Activated T-helper 1 cell treated with anti-CD3 and anti-CD28 coated beads, Interleukin-12 subunit alpha, Interleukin-12 subunit beta, Interleukin-2, Interleukin-4 antibody, amounts not matched to agents 30 ng/mL and 10 ng/mL and 1 ng/mL, durations not matched to agents 14 hours and 24 hours and 36 hours (primary cell): ENCODE data around the gene GPR34. TPM values are rescaled to one million over a fixed set of nuclear protein-coding genes. Genes with fewer than 3 reads are reported as not detected.
A peak's percentile ranks its signal among the peaks of the same experiment; 100 is the strongest.

Experiments used
- DNase-seq: peaks from one replicate; pipeline ENCODE4 v3.0.0; 2021; ENCODE audit warnings: low spot score
- H3K27ac Mint-ChIP-seq: one replicate; pipeline ENCODE4 v1.8.0; 2021; ENCODE audit warnings: mild to moderate bottlenecking, mixed read lengths
- H3K27me3 Mint-ChIP-seq: one replicate; pipeline ENCODE4 v1.8.0; 2022; ENCODE audit warnings: mild to moderate bottlenecking, moderate library complexity, mixed read lengths; ENCODE audit not compliant: insufficient read depth
- H3K36me3 Mint-ChIP-seq: one replicate; pipeline ENCODE4 v1.8.0; 2021; ENCODE audit warnings: low read depth, mixed read lengths
- H3K4me1 Mint-ChIP-seq: one replicate; pipeline ENCODE4 v1.8.0; 2021; ENCODE audit warnings: low read depth, mixed read lengths
- H3K4me3 Mint-ChIP-seq: one replicate; pipeline ENCODE4 v1.8.0; 2021; ENCODE audit warnings: mild to moderate bottlenecking, moderate library complexity, mixed read lengths
- H3K9me3 Mint-ChIP-seq: one replicate; pipeline ENCODE4 v1.8.0; 2021; ENCODE audit warnings: mixed read lengths
- intact Hi-C: fragments of 100-400 bp; cut with micrococcal nuclease; formaldehyde crosslinking; loops from one replicate; pipeline ENCODE4 v1.15.1; 2024
- total RNA-seq: library from RNA; stranded (reverse); gene quantifications from 2 replicates; pipeline ENCODE4 v1.2.3, GENCODE V29; 2022

GPR34 gene
- total RNA-seq, 1 donor from 2014 or later: 1.2 TPM

DNA sequence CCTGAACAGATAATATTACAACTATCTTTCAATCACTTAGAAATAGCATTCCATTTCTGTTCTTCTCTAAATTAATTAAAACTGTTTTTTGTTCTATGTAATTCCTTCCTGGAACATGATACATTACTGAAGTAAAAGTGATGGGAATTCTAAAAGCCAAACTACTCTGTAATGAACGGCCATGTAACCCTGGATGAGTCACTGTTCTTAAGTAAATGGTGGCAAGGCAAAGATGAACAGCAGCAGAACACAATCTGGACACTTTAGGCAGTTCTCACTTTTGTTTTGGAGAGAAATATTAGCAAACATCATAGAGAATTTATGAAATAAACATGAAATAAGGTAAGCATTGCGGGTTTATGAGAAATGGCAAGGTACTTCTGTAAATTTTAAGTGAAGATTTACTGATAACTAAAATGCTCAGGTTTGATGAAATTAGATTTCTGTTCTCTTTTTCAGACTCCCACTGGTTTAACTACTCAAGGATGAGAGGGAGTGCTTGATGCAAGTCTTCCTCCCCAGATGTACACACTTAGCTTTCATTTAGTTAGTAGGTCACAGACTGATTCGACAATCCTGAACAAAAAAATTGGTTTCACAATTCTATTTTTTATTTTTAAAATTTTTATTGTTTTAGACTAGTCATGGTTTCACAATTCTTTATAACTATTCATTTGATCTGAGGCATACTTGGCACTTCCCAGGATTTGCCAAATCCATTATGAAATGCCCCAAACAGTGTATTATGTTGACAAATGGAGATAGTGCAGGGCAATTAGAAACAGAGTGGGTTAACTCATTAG, 34.2 kb downstream of the GPR34 start:
- Mint-ChIP-seq H3K36me3 (peaks cover 24% of the 10 kb centered on the region), H3K27me3 (no peaks in the 10 kb centered on the region), H3K9me3 (peaks cover 16% of the 10 kb centered on the region), H3K4me3 (no peak overlapping the region), H3K27ac (no peak overlapping the region), H3K4me1 (peaks cover 45% of the 10 kb centered on the region)
- intact Hi-C loops: loop anchor here (5.0 kb wide), 1 partner anchor 36 kb away; the partner anchor contains the start of gene GPR34
- no peak for DNase-seq

GRCh38 chrX:41723826-41724225, 35.1 kb downstream of the GPR34 start, which contains the start of gene GPR82:
Gene GPR82, plus strand, starts transcription at chrX:41724181. Its CDS starts 2,846 bp downstream, at chrX:41727027.
- DNase-seq: no peak
- peaks cover 16% of the 10 kb centered on the region for H3K9me3 Mint-ChIP-seq
- intact Hi-C loops: loop anchor here (5.0 kb wide), 1 partner anchor 37 kb away; the partner anchor contains the start of gene GPR34
- peak within 1 kb of the TSS; percentile 19 for H3K4me3 Mint-ChIP-seq
- H3K4me1 Mint-ChIP-seq: peaks cover 45% of the 10 kb centered on the region
- H3K27ac Mint-ChIP-seq: no peak within 1 kb of the TSS
- no peaks in the 10 kb centered on the region for H3K27me3 Mint-ChIP-seq
- peaks cover 24% of the 10 kb centered on the region for H3K36me3 Mint-ChIP-seq

DNA sequence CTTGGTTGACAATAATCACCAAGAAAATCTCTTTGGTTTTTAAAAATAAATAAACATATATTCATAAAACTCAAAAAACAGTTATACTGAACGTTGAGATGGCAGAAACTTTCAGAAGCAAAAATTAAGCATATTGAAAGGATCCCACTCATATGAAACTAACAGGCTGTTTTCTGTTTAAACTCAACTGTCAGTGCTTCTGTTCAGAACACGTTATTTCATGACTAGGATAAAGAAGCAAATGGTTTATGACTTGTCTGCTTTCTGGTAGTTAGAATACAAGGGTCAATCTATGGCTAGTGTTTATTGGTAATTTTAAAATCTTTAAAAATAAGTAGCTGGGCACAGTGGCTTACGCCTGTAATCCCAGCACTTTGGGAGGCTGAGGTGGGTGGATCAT, 39.4 kb downstream of the GPR34 start:
- no peaks in the 10 kb centered on the region for H3K27me3 Mint-ChIP-seq
- no peak for DNase-seq
- no peak overlapping the region for H3K4me3 Mint-ChIP-seq
- H3K36me3 Mint-ChIP-seq: peaks cover 7% of the 10 kb centered on the region
- intact Hi-C loops: no loop called here
- no peak overlapping the region for H3K27ac Mint-ChIP-seq
- H3K9me3 Mint-ChIP-seq: no peaks in the 10 kb centered on the region
- peaks cover 16% of the 10 kb centered on the region for H3K4me1 Mint-ChIP-seq

- Mint-ChIP-seq H3K27me3 (no peaks in the 10 kb centered on the region), H3K36me3 (peaks cover 9% of the 10 kb centered on the region), H3K9me3 (no peaks in the 10 kb centered on the region), H3K27ac (no peak overlapping the region), H3K4me3 (no peak overlapping the region), H3K4me1 (peaks cover 16% of the 10 kb centered on the region)
- intact Hi-C loops: loop anchor here (5.0 to 10.0 kb wide), 4 partner anchors 33 to 398 kb away; partner anchors contain the start of genes DDX3X and NYX
- DNase-seq: no peak
Observed at GRCh38 chrX:41730081-41730480, 41.3 kb downstream of the GPR34 start.

DNA sequence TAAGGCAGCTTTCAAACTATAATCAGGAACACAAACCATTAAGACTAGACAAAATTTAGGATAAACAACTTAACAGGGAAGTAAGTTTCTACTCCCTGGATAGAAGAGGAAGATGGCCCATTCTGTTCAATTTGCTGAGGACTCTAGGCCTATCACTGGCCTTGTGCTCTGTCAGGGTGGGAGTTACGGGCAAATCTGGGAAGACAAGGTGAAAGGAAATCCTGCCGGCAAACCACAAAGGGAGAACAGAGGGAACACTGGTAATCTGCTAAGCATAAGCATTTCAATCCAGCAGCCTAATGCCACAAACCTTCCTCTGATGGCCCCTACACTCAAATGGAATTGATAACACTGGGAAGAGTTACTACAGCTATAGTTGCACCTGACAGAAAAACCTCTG, 43.5 kb downstream of the GPR34 start:
- Mint-ChIP-seq H3K27me3 (no peaks in the 10 kb centered on the region), H3K27ac (no peak overlapping the region), H3K9me3 (no peaks in the 10 kb centered on the region), H3K4me1 (peaks cover 30% of the 10 kb centered on the region), H3K4me3 (no peak overlapping the region), H3K36me3 (peaks cover 11% of the 10 kb centered on the region)
- DNase-seq: no peak
- intact Hi-C loops: loop anchor here (5.0 to 10.0 kb wide), 4 partner anchors 35 to 400 kb away; partner anchors contain the start of genes DDX3X and NYX

GRCh38 chrX:41733939-41734338, 45.2 kb downstream of the GPR34 start:
- peak overlapping the region; percentile 77 for H3K27ac Mint-ChIP-seq
- peaks cover 31% of the 10 kb centered on the region for H3K4me1 Mint-ChIP-seq
- intact Hi-C loops: loop anchor here (1.0 to 10.0 kb wide), 8 partner anchors 13 to 402 kb away; partner anchors contain the start of genes DDX3X and NYX
- H3K27me3 Mint-ChIP-seq: no peaks in the 10 kb centered on the region
- H3K36me3 Mint-ChIP-seq: peaks cover 8% of the 10 kb centered on the region
- no peaks in the 10 kb centered on the region for H3K9me3 Mint-ChIP-seq
- peak overlapping the region; percentile 52 for H3K4me3 Mint-ChIP-seq
- DNase-seq: peak; percentile 5

DNA sequence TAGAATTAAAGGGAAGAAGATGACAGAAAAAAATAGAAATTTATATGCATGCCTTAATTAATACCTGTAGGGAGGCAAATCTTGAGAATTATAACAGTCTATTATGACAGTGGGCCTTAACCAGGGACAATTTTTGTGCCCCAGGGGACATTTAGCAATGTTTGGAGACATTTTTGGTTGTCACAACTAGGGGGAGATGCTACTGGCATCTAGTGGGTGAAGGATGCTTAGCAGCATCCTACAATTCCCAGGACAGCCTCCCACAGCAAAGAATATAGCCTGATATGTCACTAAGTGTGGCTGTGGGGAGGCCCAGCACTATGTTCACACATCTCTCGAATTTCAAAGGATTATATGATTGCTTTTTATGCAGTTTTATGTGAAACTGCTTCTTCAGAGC, 45.8 kb downstream of the GPR34 start:
- no peaks in the 10 kb centered on the region for H3K9me3 Mint-ChIP-seq
- DNase-seq: no peak
- peaks cover 31% of the 10 kb centered on the region for H3K4me1 Mint-ChIP-seq
- H3K27ac Mint-ChIP-seq: peak overlapping the region; percentile 77
- intact Hi-C loops: loop anchor here (1.0 to 10.0 kb wide), 8 partner anchors 14 to 402 kb away; partner anchors contain the start of genes DDX3X and NYX
- peaks cover 8% of the 10 kb centered on the region for H3K36me3 Mint-ChIP-seq
- peak overlapping the region; percentile 52 for H3K4me3 Mint-ChIP-seq
- H3K27me3 Mint-ChIP-seq: no peaks in the 10 kb centered on the region

DNA sequence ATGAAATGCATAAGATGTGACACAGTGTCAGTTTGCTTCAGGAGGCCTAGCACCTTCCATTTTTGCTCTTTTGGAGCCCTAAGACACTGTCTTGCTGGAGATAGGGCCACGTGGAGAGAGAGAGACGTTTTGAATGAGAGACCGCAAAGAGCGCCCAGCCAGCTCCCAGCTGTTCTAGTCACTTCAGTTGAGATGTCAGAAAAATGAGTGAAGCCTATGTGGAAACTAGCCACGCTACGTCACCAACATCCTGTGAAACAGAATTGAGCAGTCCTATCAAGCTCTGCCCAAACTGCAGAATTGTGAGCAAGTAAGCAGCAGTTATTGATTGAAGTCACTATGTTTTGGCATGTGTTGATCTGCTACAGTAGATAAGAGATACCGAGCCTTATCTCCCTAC, 48.3 kb downstream of the GPR34 start:
- intact Hi-C loops: loop anchor here (10.0 kb wide), 1 partner anchor 292 kb away; the partner anchor contains the start of gene NYX
- Mint-ChIP-seq H3K4me3 (no peak overlapping the region), H3K36me3 (peaks cover 8% of the 10 kb centered on the region), H3K9me3 (no peaks in the 10 kb centered on the region), H3K27ac (peak overlapping the region; percentile 36), H3K4me1 (peaks cover 35% of the 10 kb centered on the region), H3K27me3 (no peaks in the 10 kb centered on the region)
- DNase-seq: peak; percentile 17

DNA sequence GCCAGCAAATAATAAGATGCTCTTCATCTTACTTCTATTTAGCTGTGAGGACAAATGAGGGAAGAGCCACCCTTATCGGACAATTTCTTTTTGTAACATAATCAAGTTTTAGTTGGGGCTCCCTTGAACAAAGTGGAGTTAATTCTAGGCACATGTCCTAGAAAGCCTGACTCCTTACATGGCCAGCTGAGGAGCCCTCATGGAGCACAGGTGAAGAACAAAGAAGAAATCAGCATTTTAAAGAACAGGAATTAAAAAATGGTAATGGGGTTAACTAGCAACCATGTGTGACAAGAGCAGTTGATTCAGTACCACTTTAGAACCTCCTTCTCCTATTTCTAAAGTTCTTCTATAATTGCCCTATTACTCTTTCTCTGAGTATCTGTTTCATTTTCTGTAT, 51.1 kb downstream of the GPR34 start:
- no peak for DNase-seq
- H3K4me3 Mint-ChIP-seq: no peak overlapping the region

More for the DNA sequence above, 51.1 kb downstream of the GPR34 start:
- H3K27me3 Mint-ChIP-seq: no peaks in the 10 kb centered on the region
- H3K9me3 Mint-ChIP-seq: no peaks in the 10 kb centered on the region
- H3K27ac Mint-ChIP-seq: no peak overlapping the region
- peaks cover 30% of the 10 kb centered on the region for H3K4me1 Mint-ChIP-seq
- intact Hi-C loops: loop anchor here (10.0 kb wide), 1 partner anchor 295 kb away; the partner anchor contains the start of gene NYX
- peaks cover 13% of the 10 kb centered on the region for H3K36me3 Mint-ChIP-seq

Other genes with a start within 250 kb of the GPR34 start
- not detected in 2 replicates for gene NYX, start 241.6 kb upstream of the GPR34 start, total RNA-seq
- 0.08 and 0.49 TPM in 2 replicates for gene GPR82, start 35.2 kb downstream of the GPR34 start, total RNA-seq
- 17.4 and 30.5 TPM in 2 replicates for gene CASK, start 234.6 kb downstream of the GPR34 start, total RNA-seq